Transverse colon (tissue), 4 donors: ENCODE measurements around the gene CDC42BPB. TPM values are rescaled to one million over a fixed set of nuclear protein-coding genes. Genes with fewer than 3 reads are reported as not detected.

Source experiments
- DNase-seq: peaks from one replicate; pipeline ENCODE4 v3.0.0-alpha.2; 2019
- H3K27ac ChIP-seq, 4 donors: fragments of 200-600 bp; sonication (generic); 2 replicates each; pipeline ENCODE4 v1.5.1; 2016 to 2018; ENCODE audit warnings: inconsistent platforms in 4 of 4
- H3K27me3 ChIP-seq: fragments of 200-600 bp; sonication (generic); 2 replicates; pipeline ENCODE4 v1.5.1; 2017; ENCODE audit warnings: inconsistent platforms
- H3K36me3 ChIP-seq, 4 donors: fragments of 200-600 bp; sonication (generic); 2 replicates each; pipeline ENCODE4 v1.5.1; 2017 to 2019; ENCODE audit warnings: inconsistent platforms in 4 of 4
- H3K4me1 ChIP-seq, 4 donors: fragments of 200-600 bp; sonication (generic); 2 replicates each; pipeline ENCODE4 v1.5.1; 2017 to 2020; ENCODE audit warnings: inconsistent platforms in 4 of 4
- H3K4me3 ChIP-seq, 4 donors: fragments of 200-600 bp; sonication (generic); 1 replicate in 1 of 4; 2 replicates in 3 of 4; pipeline versions ENCODE4 v1.5.1 to v1.6.1; 2017 to 2019; ENCODE audit warnings: inconsistent platforms in 4 of 4
- H3K9me3 ChIP-seq, 2 donors: fragments of 200-600 bp; sonication (generic); 2 replicates each; pipeline ENCODE4 v1.5.1; 2017 to 2019; ENCODE audit warnings: inconsistent platforms in 2 of 2
- CTCF ChIP-seq, 5 experiments: fragments of 200-600 bp in 3 of 5; fragments of 450-650 bp in 2 of 5; sonication (generic) in 3 of 5; IDR thresholded peaks; 1 replicate in 2 of 5; 2 replicates in 3 of 5; pipeline ENCODE4 v1.5.1; 2016 to 2017; ENCODE audit warnings: antibody characterized with exemption in 5 of 5, inconsistent platforms in 3 of 5, mild to moderate bottlenecking in 2 of 5, moderate library complexity in 1 of 5
- EP300 ChIP-seq: sonication (generic); formaldehyde crosslinking; IDR thresholded peaks from one replicate; pipeline ENCODE4 v1.6.1; 2017; ENCODE audit warnings: antibody characterized with exemption, low read depth
- POLR2A ChIP-seq: fragments of 450-650 bp; IDR thresholded peaks from one replicate; pipeline ENCODE4 v1.6.1; 2016; ENCODE audit warnings: antibody characterized with exemption, mild to moderate bottlenecking, moderate library complexity
- POLR2AphosphoS5 ChIP-seq, 3 donors: sonication (generic); formaldehyde crosslinking; IDR thresholded peaks; one replicate each; pipeline ENCODE4 v1.6.1; 2016; ENCODE audit warnings: antibody characterized with exemption in 3 of 3
- WGBS, 2 donors: methylation state at CpG; one replicate each; pipeline ENCODE4 v1.1.5; 2018; ENCODE audit warnings: low coverage in 1 of 2; 5-methylcytosine and 5-hydroxymethylcytosine counted together
- in situ Hi-C, 4 donors: fragments of 200-750 bp; cut with MboI; loops; one replicate each; pipeline versions ENCODE4 v1.15.0 to v1.15.1; 2017; ENCODE audit warnings: low sequenced_read_pairs in 3 of 4, low pct_ligation_motif_present in 1 of 4, low pct_unique_long_range_greater_than_20kb in 1 of 4
- intact Hi-C: fragments of 100-400 bp; cut with DNase I; formaldehyde crosslinking; loops from one replicate; pipeline ENCODE4 v1.15.1; 2023; ENCODE audit warnings: low total_unique reads
- total RNA-seq, 4 donors: library from RNA; depleted of rRNA; stranded (reverse); fragments of >200 nt; gene quantifications; one replicate each; pipeline ENCODE4 v1.1.0, GENCODE V29; 2016

CDC42BPB gene
- total RNA-seq, 4 donors from 2014 or later: 109 to 160 (median 123) TPM

- 74 to 85% methylated on average over 6 to 10 of the region's 10 CpGs for WGBS, 2 donors
- Histone ChIP-seq H3K9me3 (no peaks in the 10 kb centered on the region), H3K4me3 (no peak overlapping the region), H3K4me1 (peaks cover 0 to 7% (median 2%) of the 10 kb centered on the region in 4 donors), H3K27me3 (no peaks in the 10 kb centered on the region), H3K27ac (no peak overlapping the region), H3K36me3 (peaks cover 0 to 56% (median 12%) of the 10 kb centered on the region in 4 donors)
- TF ChIP-seq POLR2AphosphoS5 (IDR thresholded peaks at IDR 0.05) (no peak), CTCF (IDR thresholded peaks at IDR 0.05) (no peak), POLR2A (no peak), EP300 (no peak)
- DNase-seq: no peak
- in situ Hi-C loops (no loop called here), intact Hi-C loops (no loop called here)
Measured at GRCh38 chr14:102951034-102951433, 106.3 kb downstream of the CDC42BPB start.

- in situ Hi-C loops: no loop called here
Measured at GRCh38 chr14:102949801-102950451, 107.4 kb downstream of the CDC42BPB start.

GRCh38 chr14:102949062-102949800 lies 108.1 kb downstream of the CDC42BPB start:
- in situ Hi-C loops: no loop called here
- peak overlapping the region in 1 of 4 donors; percentile 11 for H3K27ac ChIP-seq
- DNase-seq: peak; percentile 48
- peaks cover 0 to 7% (median 2%) of the 10 kb centered on the region in 4 donors for H3K4me1 ChIP-seq
- no peak overlapping the region for H3K4me3 ChIP-seq
- no peaks in the 10 kb centered on the region for H3K27me3 ChIP-seq
- WGBS, 2 donors: 77% methylated on average over 28 of the region's 28 CpGs; no CpG with 5 or more reads in 1 of the 2 donors
- H3K36me3 ChIP-seq: peaks cover 0 to 65% (median 19%) of the 10 kb centered on the region in 4 donors
- TF ChIP-seq POLR2AphosphoS5 (IDR thresholded peaks at IDR 0.05) (no peak), CTCF (IDR thresholded peaks at IDR 0.05) (no peak), EP300 (no peak), POLR2A (no peak)
- no peaks in the 10 kb centered on the region for H3K9me3 ChIP-seq
- intact Hi-C loops: no loop called here

More at GRCh38 chr14:102949801-102950451, 107.4 kb downstream of the CDC42BPB start:
- peak overlapping the region in 1 of 4 donors; percentile 11 for H3K27ac ChIP-seq
- TF ChIP-seq POLR2AphosphoS5 (IDR thresholded peaks at IDR 0.05) (no peak), EP300 (no peak), CTCF (IDR thresholded peaks at IDR 0.05) (no peak), POLR2A (no peak)
- intact Hi-C loops: no loop called here
- no peaks in the 10 kb centered on the region for H3K9me3 ChIP-seq
- WGBS, 2 donors: 48 to 65% methylated on average over 5 to 14 of the region's 23 CpGs
- peaks cover 0 to 67% (median 18%) of the 10 kb centered on the region in 4 donors for H3K36me3 ChIP-seq
- H3K27me3 ChIP-seq: no peaks in the 10 kb centered on the region
- DNase-seq: no peak
- no peak overlapping the region for H3K4me3 ChIP-seq
- H3K4me1 ChIP-seq: peaks cover 0 to 7% (median 2%) of the 10 kb centered on the region in 4 donors

- peaks cover 0 to 7% (median 2%) of the 10 kb centered on the region in 4 donors for H3K4me1 ChIP-seq
- in situ Hi-C loops (no loop called here), intact Hi-C loops (no loop called here)
- H3K4me3 ChIP-seq: no peak overlapping the region
- no peaks in the 10 kb centered on the region for H3K27me3 ChIP-seq
- no peak overlapping the region for H3K27ac ChIP-seq
- DNase-seq: no peak
- H3K9me3 ChIP-seq: no peaks in the 10 kb centered on the region
- TF ChIP-seq POLR2A (no peak), CTCF (IDR thresholded peaks at IDR 0.05) (no peak), POLR2AphosphoS5 (IDR thresholded peaks at IDR 0.05) (no peak)
- WGBS, 2 donors: 82 to 100% methylated on average over 1 to 9 of the region's 9 CpGs
- peaks cover 0 to 65% (median 19%) of the 10 kb centered on the region in 4 donors for H3K36me3 ChIP-seq
Measured at GRCh38 chr14:102948698-102949061, 108.7 kb downstream of the CDC42BPB start.
